ENCODE results near the gene SENP6.

Gene SENP6

DNA sequence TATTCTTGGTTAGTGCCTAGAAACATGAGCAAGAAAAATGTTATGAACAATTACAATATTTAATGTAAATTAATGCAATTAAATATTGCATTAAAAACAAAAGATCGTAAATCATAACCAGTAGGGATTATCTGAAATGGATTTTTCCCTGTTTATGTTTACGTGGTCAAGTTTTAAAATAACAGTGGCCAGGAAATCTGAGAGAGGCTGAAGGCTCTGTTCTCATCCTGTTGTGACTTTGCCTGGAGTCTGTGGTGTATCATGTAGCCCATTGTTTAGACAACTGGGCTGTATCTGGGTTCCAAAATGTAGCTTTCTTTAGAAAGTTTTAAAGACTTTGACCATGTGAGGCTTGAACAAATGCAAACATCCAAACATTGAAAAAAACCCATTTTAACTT lies 149.8 kb downstream of the SENP6 start:
- no peak for DNase-seq

DNA sequence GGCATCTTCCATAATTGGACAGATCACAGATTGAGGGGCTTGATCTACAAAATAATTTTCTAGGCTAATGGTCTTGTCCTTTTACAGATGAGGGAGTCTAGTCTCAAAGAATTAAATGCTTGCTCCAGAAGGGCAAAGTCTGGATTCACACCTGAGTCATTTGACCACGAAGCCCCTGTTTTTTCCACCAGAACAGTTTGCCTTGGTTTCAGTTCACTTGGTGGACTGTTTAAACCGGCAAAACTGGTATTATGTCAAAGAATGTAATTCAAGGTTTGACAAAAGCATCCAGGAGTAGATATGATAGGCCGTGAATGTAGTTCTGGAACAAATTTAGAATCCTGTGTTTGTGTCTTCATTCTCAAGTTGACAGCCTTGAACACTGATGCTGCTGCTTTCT lies 150.7 kb downstream of the SENP6 start:
- no peak for DNase-seq

DNA sequence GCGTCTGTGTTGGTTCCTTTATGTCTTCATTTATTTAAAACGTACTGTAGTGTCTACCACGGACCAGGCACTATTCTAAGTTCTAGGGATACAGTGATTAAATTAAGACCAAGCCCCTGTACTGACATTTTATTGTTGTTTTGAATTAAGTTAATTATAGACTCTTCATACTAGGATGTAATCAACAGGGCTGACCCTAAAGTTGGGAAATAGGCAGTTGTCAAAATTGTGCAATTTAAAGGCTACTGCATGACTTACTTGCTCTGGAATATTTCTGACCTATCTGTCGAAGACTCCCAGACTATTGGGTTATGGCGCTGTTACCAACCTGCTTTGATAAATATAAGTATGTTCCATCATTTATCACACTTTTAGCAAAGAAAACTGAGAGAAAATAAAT lies 154.0 kb downstream of the SENP6 start:
- no peak for DNase-seq

DNA sequence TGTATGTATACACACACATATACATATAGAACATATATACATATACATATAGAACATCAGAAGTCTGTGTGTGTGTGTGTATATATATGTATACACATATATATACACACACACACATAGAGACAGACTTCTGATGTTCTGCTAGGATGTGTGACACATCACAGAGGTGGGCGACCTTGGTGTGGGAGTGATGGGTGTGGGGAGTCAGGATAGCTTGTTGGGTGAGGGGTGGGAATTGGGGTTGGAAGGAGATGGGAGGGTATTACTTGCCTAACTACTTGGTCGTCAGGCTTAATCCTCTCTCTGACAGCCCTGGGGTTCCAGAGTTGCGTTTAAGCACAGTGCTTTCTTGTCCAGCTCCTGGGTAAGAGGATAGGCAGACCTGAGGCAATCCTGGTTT lies 155.6 kb downstream of the SENP6 start:
- no peak for DNase-seq

DNA sequence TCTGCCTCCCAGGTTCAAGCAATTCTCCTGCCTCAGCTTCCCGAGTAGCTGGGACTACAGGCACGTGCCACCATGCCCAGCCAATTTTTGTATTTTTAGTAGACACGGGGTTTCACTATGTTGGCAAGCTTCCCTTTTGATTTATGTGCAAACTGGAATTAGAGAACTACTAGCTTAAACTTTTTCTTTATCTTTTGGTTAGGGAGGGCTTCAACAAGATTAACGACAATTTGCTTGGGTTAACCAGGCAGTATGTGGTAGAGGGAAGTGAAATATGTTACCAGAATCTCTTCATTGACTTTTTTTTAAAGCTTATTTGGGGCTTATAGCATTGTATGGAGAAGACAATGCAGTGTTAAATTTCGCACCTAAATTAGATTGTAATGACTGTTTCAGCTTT lies 156.4 kb downstream of the SENP6 start:
- DNase-seq = no peak

DNA sequence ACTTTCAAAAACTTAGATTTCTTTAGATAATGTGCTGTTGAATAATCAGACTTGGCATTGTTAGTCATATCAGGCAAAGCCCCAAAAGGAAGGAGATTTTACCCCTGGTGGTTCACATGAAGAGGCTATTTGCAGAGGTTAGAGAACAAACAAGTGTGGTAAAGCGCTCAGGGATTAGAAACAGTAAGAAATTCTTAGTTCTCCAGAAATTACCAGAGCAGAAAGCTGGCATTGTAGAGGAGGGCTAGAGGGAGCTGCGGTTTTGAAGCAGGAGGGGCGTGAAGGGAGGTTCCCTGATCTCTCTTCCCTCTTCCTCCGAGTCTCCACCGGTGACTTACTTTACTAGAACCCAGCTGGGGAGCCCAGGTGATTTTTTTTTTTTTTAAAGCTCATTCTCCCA lies 157.5 kb downstream of the SENP6 start:
- DNase-seq = no peak

DNA sequence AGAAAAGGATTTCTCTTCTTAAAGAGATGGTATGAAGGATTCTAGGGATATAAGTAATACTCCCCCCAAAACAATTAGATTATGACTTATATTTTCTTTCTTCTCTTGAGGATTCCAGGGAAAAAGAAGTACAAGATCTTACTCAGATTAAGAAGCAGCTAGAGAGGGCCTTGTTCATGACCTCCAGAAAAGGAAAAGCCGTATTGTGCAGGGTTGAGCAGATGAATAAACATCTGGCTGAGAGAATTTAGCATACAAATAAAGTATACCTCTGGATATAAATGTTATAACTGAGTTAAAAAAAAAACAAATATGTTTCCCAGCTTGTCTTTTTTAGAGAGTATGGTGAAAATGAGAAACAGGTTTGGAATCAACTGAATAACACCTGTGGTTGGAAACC lies 158.6 kb downstream of the SENP6 start:
- DNase-seq = no peak

DNA sequence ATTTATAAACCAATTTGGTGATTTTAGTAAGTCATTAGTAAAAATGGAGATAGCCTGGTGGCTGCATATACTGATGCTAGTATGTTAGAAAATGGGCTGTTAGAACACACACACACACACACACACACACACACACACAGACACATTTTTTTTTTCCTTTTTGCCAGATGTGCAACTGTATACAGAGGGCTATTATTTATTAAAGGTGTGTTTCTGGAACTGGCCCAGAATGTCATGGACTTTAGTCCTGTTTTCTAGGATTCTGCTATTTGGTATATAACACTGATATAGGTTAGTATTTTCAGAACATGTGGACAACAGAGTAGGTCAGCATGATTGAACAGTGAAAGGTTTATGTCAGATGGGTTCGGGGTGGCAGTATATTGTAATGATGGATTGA lies 159.8 kb downstream of the SENP6 start:
- DNase-seq = no peak

DNA sequence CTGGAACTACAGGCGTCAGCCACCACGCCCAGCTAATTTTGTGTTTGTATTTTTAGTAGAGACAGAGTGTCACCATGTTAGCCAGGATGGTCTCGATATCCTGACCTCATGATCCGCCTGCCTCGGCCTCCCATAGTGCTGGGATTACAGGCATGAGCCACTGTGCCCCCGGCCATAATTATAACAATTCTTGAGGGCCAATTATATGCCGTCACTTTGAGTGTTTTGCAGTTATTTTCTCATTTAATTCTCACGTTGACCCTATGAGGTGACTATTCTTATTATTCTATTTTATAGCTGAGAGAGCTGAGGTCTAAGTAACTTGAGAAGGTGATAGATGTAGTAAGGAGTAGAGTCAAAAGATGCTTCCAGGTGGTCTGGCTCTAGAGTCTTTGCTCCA lies 160.4 kb downstream of the SENP6 start:
- DNase-seq = no peak

DNA sequence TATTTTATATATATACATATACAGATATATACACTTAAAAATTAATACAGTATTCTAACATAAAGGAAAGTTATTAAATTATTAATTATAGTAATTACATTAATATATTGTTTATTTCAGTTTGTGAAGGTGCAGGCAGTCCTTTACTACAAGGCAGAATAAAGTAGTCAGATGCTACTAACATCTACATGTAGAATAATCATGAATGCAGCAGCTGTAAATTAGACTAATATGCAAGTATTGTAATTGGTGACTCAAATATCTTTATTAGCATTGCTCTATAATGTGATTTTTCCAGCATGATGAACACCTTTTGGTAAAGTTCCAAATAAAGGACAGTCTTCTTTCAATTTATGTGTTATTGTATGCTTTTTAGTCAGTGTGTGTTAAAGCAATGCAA lies 164.7 kb downstream of the SENP6 start:
- DNase-seq = no peak
